GM21526 (cell line): ENCODE measurements around the gene SLAMF7.

Experiments
- ATAC-seq: cut with Tn5 transposase; IDR thresholded peaks from one replicate; pipeline ENCODE4 v1.9.1; 2021; ENCODE audit warnings: moderate library complexity; ENCODE audit not compliant: unreplicated experiment, low FRiP score

The SLAMF7 gene

DNA sequence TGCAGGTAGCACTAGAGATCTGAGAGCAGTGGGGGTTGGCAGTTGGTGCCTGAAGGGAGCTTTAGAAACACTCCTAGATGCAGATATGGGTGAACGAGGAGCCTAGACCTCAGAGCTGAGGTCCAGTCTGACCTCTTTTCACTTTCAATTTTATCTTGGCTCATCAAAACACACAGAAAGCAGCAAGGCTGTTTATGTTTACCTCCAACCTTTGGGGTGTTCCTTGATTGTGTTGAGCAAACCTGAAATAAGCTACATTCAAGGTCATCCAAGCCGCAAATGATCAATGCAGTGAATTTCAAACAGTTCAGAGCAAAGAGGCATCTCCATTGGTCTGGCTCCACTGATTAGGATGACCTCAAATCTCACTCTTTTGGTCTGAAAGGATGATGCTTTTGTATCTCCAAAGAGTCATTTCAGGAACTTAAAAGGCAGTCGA, 58.2 kb downstream of the SLAMF7 start:
- ATAC-seq = no peak

DNA sequence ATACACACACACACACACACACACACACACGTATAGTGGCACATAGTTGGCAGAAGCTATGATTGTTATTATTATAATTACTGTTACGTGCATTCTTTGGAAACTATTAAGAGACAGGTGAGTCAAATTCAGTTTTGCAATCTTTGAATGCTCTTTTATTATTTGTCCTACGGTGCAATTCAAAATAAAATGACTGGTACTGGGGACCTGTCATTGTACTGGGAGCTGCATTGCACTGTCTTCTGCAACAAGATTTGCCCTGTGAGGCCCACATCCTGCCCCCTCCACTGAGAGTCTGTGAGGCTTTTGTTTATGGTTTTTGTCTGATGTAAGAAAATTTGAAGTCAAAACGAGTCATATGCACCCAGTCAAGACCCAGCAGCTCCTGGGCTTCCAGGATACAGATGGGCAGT, 58.8 kb downstream of the SLAMF7 start:
- ATAC-seq = no peak

DNA sequence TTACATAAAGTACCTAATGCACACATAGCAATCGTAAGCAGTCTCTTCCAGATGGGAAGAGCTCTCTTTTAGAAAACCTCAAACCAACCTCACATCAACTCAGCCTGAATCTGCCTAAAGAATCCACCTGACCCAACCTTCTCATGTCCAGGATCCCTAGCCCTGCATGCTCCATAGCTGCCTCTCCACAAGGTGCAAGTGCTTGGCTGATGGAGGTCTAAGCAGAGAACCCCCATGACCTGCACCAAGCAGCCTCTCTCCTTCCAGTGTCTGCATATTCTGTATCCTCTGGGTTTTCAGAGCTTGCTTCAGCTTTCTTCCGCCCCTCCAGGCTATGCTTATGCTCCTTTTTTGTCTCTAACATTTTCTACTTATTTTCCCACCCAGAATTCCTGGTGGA, 59.4 kb downstream of the SLAMF7 start:
- ATAC-seq = no peak

DNA sequence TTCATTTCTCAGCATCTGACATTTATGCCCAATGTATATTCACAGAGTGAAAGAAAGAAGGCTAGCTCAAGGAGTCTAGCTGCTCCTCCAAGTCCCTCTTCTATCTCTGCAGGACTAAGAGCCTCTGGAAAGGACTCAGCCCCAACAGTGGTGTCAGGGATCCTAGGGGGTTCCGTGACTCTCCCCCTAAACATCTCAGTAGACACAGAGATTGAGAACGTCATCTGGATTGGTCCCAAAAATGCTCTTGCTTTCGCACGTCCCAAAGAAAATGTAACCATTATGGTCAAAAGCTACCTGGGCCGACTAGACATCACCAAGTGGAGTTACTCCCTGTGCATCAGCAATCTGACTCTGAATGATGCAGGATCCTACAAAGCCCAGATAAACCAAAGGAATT, 60.6 kb downstream of the SLAMF7 start:
- ATAC-seq = no peak

DNA sequence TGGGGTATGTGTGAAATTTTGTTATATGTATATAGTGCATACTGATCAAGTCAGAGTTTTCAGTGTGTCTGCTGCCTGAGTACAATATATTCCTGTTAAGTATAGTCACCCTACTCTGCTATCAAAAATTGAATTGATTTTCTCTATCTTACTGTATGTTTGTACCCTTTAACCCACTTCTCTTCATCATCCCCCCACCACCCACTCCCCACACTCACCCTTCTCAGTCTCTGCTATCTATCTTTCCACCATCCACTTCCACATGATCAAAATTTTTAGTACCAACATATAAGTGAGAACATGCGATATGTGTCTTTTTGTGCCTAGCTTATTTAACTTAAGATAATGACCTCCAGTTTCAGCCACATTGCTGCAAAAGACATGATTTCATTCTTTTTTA, 61.1 kb downstream of the SLAMF7 start:
- no peak for ATAC-seq

DNA sequence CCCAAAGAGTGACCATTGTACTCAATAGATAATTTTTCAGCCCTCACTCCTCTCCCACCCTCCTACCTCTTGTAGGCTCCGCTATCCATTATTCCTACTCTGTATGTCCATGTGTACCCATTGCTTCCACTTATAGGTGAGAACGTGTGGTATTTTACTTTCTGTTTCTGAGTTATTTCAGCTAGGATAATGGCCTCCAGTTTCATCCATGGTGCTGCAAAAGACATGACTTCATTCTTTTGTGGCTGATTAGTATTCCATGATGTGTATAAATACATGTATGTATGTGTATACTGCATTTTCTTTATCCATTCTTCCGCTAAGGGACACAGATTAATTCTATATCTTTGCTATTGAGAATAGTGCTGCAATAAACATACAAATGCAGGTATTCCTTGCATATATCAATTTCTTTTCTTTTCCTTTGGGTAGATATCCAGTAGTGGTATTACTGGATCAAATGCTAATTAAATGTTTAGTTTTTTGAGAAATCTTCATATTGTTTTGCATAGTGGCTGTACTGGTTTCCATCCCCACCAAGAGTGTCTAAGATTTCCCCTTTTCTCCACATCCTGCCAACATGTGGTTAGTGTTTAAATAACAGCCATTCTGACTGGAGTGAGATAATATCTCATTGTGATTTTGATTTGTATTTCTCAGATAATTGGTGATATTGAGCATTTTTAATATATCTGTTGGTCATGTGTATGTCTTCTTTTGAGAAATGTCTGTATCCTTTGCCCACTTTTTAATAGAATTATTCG, 61.8 kb downstream of the SLAMF7 start:
- no peak for ATAC-seq

DNA sequence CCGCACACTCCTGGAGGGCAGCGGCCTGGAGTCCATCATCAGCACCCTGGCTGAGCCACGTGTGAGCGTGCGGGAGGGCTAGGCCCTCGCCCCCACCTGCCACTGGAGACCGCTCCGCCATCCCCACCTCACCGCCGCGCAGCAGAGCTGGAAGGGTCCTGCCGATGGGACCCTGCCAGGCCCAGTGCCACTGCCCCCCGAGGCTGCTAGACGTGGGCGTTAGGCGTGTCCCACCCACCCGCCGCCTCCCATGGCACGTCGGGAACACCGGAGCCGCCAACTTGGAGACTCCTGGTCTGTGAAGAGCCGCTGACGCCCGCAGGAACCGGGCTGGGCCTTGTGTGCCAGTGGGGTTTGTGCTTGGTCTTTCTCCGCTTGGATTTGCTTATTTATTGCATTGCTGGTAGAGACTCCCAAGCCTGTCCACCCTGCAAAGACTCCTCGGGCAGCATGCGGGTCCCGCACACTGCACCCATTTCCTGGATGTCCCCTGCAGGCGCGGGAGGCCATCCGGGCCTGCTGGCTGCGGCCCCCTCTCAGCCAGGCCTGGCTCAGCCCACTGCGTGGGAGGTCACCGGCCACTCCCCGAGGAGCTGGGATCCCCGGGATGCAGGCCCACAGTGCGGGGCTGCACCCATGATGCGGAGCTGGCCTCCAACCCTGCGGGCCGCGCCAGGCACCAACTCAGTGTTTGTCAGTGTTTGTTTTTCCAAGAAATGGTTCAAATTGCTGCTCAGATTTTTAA, 63.0 kb downstream of the SLAMF7 start:
- no peak for ATAC-seq
